Measurements from ENCODE around the gene MAGED4B.
"Not testable (repeated sequence)": the region's sequence is repeated elsewhere in the genome, so short reads cannot be mapped to it uniquely, and the experiment has no call there.

MAGED4B gene, protein sequence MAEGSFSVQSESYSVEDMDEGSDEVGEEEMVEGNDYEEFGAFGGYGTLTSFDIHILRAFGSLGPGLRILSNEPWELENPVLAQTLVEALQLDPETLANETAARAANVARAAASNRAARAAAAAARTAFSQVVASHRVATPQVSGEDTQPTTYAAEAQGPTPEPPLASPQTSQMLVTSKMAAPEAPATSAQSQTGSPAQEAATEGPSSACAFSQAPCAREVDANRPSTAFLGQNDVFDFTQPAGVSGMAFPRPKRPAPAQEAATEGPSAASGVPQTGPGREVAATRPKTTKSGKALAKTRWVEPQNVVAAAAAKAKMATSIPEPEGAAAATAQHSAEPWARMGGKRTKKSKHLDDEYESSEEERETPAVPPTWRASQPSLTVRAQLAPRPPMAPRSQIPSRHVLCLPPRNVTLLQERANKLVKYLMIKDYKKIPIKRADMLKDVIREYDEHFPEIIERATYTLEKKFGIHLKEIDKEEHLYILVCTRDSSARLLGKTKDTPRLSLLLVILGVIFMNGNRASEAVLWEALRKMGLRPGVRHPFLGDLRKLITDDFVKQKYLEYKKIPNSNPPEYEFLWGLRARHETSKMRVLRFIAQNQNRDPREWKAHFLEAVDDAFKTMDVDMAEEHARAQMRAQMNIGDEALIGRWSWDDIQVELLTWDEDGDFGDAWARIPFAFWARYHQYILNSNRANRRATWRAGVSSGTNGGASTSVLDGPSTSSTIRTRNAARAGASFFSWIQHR

DNA sequence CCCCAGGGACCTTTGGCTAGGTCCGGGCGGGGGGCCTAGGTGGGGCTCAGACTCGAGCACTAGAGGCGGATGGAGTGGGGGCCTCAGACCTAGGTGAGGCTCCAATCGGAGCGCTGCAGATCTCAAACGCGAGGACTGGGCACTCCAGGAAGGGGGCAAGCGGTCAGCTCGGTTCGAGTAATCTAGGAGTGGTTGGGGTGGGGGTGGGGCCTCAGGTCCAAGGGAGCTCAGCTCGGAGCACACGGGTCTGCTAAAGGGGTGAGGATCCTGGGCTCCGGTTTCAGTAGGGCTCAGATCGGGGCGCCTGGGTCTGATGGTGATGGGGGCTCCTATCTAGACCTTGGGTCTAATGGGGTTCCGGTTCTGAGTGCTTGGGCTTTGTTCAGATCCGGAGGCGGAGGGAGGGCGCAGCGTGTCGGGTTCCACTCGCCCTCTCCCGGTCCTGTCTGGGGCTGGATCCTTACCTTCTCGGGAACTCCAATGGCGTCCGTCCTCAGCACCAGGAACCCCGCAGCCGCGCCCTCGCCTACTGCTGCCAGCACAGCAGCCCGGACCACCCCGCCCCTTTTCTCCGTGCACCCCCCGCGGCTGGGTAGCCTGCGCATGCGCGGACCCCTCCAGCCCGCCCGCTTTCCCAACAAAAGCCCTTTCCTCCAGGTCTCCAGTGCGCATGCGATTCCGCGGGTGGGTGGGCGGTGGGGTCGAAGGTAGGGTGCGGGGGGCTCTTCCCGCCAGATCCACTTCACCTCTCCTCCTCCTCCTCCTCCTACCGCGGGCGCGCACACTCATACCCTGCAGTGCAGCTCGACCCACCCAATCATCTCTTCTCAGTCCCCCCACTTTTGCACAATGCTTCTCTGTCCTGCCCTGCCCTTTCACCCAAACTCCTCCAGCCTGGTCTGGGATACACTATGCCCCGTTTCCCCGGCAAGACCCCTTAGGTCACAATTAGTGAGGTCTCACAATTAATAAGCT is at the start of gene MAGED4B:
TSS of gene MAGED4B (minus strand) at position 518 of the 975 bp plus-strand sequence. CDS start 1,011 bp downstream, outside the sequence.
- DNase-seq = not testable (repeated sequence)

DNA sequence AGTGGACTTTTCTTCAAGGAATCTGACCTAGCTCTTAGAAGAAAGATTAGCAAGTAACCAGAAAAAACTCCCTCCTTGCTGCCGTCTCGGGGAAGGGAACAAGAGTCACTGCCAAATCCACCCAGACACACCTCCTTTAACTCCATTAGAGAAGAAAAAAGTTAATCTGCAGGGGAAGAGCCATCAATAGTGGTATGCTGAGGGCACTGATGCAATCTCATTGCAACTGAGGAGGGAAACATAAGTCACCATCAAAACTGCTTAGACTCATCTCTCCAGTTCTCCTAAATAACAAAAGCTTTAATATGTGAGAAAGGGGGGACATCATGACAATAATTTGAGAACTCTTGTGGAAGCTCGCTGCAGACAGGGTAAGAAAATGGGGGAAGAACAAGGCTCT is 49.3 kb upstream of the MAGED4B start:
- no peak for DNase-seq

DNA sequence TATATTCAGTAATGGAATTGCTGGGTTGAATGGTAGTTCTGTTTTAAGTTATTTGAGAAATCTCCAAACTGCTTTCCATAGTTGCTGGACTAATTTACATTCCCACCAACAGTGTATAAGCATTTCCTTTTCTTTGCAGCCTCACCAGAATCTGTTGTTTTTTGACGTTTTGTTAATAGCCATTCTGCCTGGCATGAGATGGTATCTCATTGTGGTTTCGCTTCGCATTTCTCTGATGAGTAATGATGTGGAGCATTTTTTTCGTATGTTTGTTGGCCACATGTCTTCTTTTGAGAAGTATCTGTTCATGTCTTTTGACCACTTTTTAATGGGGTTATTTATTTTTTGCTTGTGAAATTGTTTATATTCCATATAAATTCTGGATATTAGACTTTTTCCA is 13.6 kb upstream of the MAGED4B start:
- DNase-seq = no peak

DNA sequence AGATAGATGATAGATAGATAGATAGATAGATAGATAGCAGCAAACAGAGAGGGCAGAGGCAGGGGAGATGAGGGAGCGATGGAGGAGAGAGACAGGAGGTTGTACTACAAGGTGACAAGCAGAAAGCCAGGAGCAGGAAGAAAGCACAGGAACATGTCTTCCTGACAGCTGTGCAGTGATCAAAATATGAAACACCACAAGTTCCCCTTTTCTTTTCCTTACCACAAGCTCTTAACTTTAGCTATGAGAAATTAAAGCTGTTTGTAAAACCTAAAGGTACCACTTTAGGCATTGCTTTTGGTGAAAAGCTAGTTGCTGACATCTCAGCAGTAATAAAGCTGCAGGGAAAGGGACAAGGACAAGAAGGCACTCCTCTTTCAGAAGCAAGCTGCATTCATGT is 9.1 kb upstream of the MAGED4B start:
- no peak for DNase-seq

DNA sequence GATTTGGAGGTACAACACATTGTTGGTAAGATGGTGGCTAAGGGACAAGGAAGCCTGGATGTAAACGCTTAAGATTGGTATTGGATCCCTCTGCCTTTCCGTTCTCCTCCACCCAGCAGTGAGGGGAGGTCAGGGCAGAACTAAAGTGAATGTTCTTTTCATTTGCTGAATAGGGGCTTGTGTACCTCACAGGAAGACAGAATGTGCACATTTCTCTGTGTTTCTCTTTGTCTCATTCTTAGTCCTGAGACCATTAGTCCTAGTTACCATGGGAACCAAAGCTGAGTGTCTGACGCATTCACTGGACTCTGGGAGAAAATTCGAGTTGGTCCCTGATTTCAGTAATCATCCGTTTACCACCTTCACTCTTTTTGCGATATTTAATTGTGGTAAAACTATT is 26.7 kb downstream of the MAGED4B start:
- DNase-seq = not testable (repeated sequence)

DNA sequence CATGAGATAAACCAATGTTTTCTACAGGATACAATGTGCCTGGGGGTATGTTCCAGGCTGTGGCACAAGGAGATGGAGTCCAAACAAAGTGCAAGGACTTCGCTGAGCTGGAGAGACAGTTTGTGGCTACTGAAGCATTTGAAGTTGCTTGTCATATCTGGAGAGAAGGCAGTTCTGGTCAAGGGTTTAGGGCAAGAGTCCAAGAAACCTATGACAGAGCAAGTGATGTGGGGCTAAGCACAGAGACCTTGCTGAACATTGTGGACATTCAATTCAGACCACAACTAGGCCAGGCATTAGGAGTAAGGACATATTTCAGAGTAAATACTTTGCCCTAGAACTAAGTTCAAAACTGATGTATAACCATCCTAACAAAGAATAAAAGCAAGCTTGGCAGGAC is 34.8 kb downstream of the MAGED4B start:
- DNase-seq = no peak

DNA sequence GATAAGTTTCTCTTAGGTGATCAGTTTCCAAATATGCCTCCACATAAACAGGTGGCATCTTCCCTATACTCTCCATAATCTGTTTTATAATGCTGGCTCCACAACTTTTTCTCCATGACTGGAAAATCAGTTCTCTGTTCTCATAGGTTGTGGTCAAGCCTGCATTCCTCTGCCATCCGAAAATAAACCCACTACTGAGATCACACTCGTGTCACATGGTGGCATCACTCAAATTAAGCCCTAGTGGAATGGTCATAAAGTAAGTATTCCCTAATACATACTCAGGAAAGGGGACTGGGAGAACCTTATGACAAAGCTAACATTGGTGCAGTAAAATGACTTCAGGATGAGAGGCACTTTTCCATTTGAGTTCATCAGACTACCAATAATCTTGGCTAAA is 37.6 kb downstream of the MAGED4B start:
- DNase-seq = no peak

DNA sequence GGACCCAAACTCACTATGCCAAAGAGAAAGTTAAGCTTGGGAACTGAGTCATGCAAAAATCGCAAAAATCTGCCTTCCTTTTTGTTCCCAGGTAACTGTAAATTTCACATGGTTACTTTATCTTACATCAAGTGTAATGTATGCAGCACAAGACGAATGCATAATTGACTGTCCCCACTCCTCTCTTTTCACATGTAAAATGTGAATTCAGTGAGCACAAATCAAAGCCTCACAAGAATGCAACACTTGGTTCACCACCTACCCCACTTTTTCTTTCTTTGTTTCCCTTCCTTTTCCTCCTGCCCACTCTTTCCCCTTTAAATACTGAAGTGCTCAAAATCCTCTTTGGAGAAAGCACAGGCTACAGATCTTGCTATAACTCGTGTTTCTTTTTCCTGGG is 53.2 kb downstream of the MAGED4B start:
- no peak for DNase-seq
